GM12878 (cell line): ENCODE results near the gene INAFM1. TPM values are rescaled to one million over a fixed set of nuclear protein-coding genes. Genes with fewer than 3 reads are reported as not detected.
A peak's percentile ranks its signal among the peaks of the same experiment; 100 is the strongest.

Experiments
- ATAC-seq: fragments of 200-7000 bp; cut with Tn5 transposase; 3 replicates; pipeline ENCODE4 v1.9.1; 2020; ENCODE audit warnings: mild to moderate bottlenecking, moderate library complexity
- BruUV-seq: library from RNA; stranded (reverse); fragments of 400-500 nt; replicated peaks from 2 replicates; lab custom pipeline; 2021; lab: Mats Ljungman, UMichigan
- CTCF ChIA-PET: fragments of 300-600 bp; sonication (Branson Sonifier 250); formaldehyde crosslinking; extraction: SDS; loops from one replicate; lab custom pipeline; 2021; ENCODE audit warnings: inconsistent platforms; lab: Yijun Ruan, JAX
- POLR2A ChIA-PET: fragments of 350-600 bp; formaldehyde crosslinking; extraction: SDS; loops from one replicate; lab custom pipeline; 2021; ENCODE audit warnings: inconsistent platforms; lab: Charles Lee
- RAD21 ChIA-PET: fragments of 300-600 bp; sonication (Branson Sonifier 250); formaldehyde crosslinking; loops from one replicate; lab custom pipeline; 2023; ENCODE audit warnings: antibody characterized with exemption; ENCODE audit not compliant: unreplicated experiment; lab: Charles Lee
- SMC1A ChIA-PET: fragments of 300-600 bp; sonication (Branson Sonifier 250); formaldehyde crosslinking; loops from one replicate; lab custom pipeline; 2023; ENCODE audit not compliant: unreplicated experiment, uncharacterized antibody; lab: Charles Lee
- DNase-seq: peaks from one replicate; pipeline ENCODE4 v3.0.0-alpha.2; 2011; ENCODE audit warnings: low read depth, low spot score
- FAIRE-seq: peaks from 3 replicates; lab custom pipeline; 2011; peaks lifted over from hg19 to GRCh38; lab: Jason Lieb, UNC
- H2AFZ ChIP-seq: 2 replicates; pipeline ENCODE4 v1.6.0; 2011; ENCODE audit warnings: low read depth, low read length, control low read depth; ENCODE audit not compliant: control insufficient read depth
- H3K27ac ChIP-seq: 2 replicates; pipeline ENCODE4 v1.5.1; 2011; ENCODE audit warnings: control low read depth; ENCODE audit not compliant: control insufficient read depth, insufficient read depth
- H3K27me3 ChIP-seq, 2 experiments: replicated peaks in 1 of 2; 2 replicates each; pipeline versions ENCODE4 v1.6.0 to v1.6.1; 2011; ENCODE audit warnings: low read length in 1 of 2; ENCODE audit not compliant: control insufficient read depth in 2 of 2, insufficient read depth in 2 of 2
- H3K36me3 ChIP-seq, 2 experiments: 2 replicates each; pipeline ENCODE4 v1.5.1; 2011; ENCODE audit warnings: low read length in 1 of 2; ENCODE audit not compliant: control insufficient read depth in 2 of 2, insufficient read depth in 2 of 2
- H3K4me1 ChIP-seq: 2 replicates; pipeline ENCODE4 v1.6.1; 2011; ENCODE audit warnings: mild to moderate bottlenecking, low read length, moderate library complexity, mixed read lengths; ENCODE audit not compliant: control insufficient read depth, insufficient read depth
- H3K4me2 ChIP-seq: 2 replicates; pipeline ENCODE4 v1.6.0; 2011; ENCODE audit warnings: control low read depth; ENCODE audit not compliant: control insufficient read depth, insufficient read depth
- H3K4me3 ChIP-seq: fragments of 200-600 bp; sonication (generic); 2 replicates; pipeline ENCODE4 v1.5.1; 2016
- H3K79me2 ChIP-seq: 2 replicates; pipeline ENCODE4 v1.6.0; 2011; ENCODE audit warnings: low read length; ENCODE audit not compliant: control insufficient read depth, insufficient read depth
- H3K9ac ChIP-seq: 2 replicates; pipeline ENCODE4 v1.8.0; 2011; ENCODE audit warnings: low read length, control low read depth, mixed read lengths; ENCODE audit not compliant: control insufficient read depth, insufficient read depth
- H3K9me3 ChIP-seq: replicated peaks from 3 replicates; pipeline ENCODE4 v1.5.1; 2011; ENCODE audit warnings: mild to moderate bottlenecking, low read length; ENCODE audit not compliant: control insufficient read depth, insufficient read depth
- H4K20me1 ChIP-seq: 2 replicates; pipeline ENCODE4 v1.6.0; 2011; ENCODE audit not compliant: control insufficient read depth, insufficient read depth
- ETV6 ChIP-seq, 2 experiments: fragments of 450-650 bp in 1 of 2; IDR thresholded peaks in 1 of 2; conservative IDR thresholded peaks in 1 of 2; 2 replicates each; pipeline ENCODE4 v1.6.1; 2014; ENCODE audit warnings: antibody characterized with exemption in 1 of 2, borderline replicate concordance in 1 of 2, low read depth in 1 of 2, mild to moderate bottlenecking in 1 of 2, moderate library complexity in 1 of 2
- HDAC2 ChIP-seq: fragments of 200-600 bp; sonication (generic); IDR thresholded peaks from 2 replicates; pipeline ENCODE4 v1.6.1; 2017
- IRF3 ChIP-seq: fragments of 450-650 bp; IDR thresholded peaks from 2 replicates; pipeline ENCODE4 v1.6.1; 2014; ENCODE audit warnings: mild to moderate bottlenecking
- IRF4 ChIP-seq: IDR thresholded peaks from 2 replicates; pipeline ENCODE4 v1.6.1; 2011; ENCODE audit warnings: low read depth, low read length
- JUNB ChIP-seq: IDR thresholded peaks from 2 replicates; pipeline ENCODE4 v1.6.1; 2016; ENCODE audit warnings: antibody characterized with exemption, mild to moderate bottlenecking
- MAX ChIP-seq: IDR thresholded peaks from 2 replicates; pipeline ENCODE4 v1.6.1; 2012; ENCODE audit warnings: low read depth, low read length, improper control_type of control experiment
- MEF2B ChIP-seq: fragments of 450-650 bp; IDR thresholded peaks from 2 replicates; pipeline ENCODE4 v1.6.1; 2018; ENCODE audit warnings: mild to moderate bottlenecking, moderate library complexity; ENCODE audit not compliant: partially characterized antibody, poor library complexity, severe bottlenecking
- MLLT1 ChIP-seq: fragments of 450-650 bp; IDR thresholded peaks from 2 replicates; pipeline ENCODE4 v1.6.1; 2016; ENCODE audit warnings: mild to moderate bottlenecking
- NKRF ChIP-seq: fragments of 450-650 bp; conservative IDR thresholded peaks from 2 replicates; pipeline ENCODE4 v1.6.1; 2017; ENCODE audit warnings: mild to moderate bottlenecking, moderate library complexity
- RCOR1 ChIP-seq: conservative IDR thresholded peaks from 2 replicates; pipeline ENCODE4 v1.6.1; 2012; ENCODE audit warnings: low read depth, low read length, improper control_type of control experiment
- RFX5 ChIP-seq: IDR thresholded peaks from 2 replicates; pipeline ENCODE4 v1.6.1; 2011; ENCODE audit warnings: low read depth, low read length, improper control_type of control experiment
- SMAD1 ChIP-seq: fragments of 450-650 bp; IDR thresholded peaks from 2 replicates; pipeline ENCODE4 v1.6.1; 2018; ENCODE audit warnings: mild to moderate bottlenecking, low read depth; ENCODE audit not compliant: partially characterized antibody
- TAF1 ChIP-seq: IDR thresholded peaks from 2 replicates; pipeline ENCODE4 v1.6.1; 2011; ENCODE audit warnings: mild to moderate bottlenecking, low read depth, low read length, borderline replicate concordance
- TCF3 ChIP-seq: IDR thresholded peaks from 2 replicates; pipeline ENCODE4 v1.6.1; 2012; ENCODE audit warnings: low read depth, mild to moderate bottlenecking, low read length, borderline replicate concordance; ENCODE audit not compliant: insufficient read depth
- WGBS: methylation state at CpG from one replicate; pipeline ENCODE4 v1.1.6; 2016; ENCODE audit warnings: low lambda C conversion rate; ENCODE audit not compliant: insufficient replicate concordance, insufficient coverage; ENCODE audit errors: missing lambda C conversion rate; 5-methylcytosine and 5-hydroxymethylcytosine counted together
- in situ Hi-C: fragments of 300-500 bp; cut with MboI; formaldehyde crosslinking; loops from 9 replicates; pipeline ENCODE4 v1.14.3; 2018; ENCODE audit warnings: mixed read lengths
- intact Hi-C: fragments of 100-400 bp; cut with micrococcal nuclease; formaldehyde crosslinking; loops from one replicate; pipeline ENCODE4 v1.14.2; 2022; ENCODE audit not compliant: unreplicated experiment
- polyA plus RNA-seq, 11 experiments: library from polyadenylated mRNA; depleted of rRNA in 4 of 11; unstranded in 6 of 11; stranded (reverse) in 5 of 11; fragments of >200 nt; fragmentation: Nextera tagmentation in 4 of 11; fragmentation: Illumina TruSeq in 1 of 11; extraction: Ambion mirVana in 4 of 11; extraction: Trizol in 1 of 11; gene quantifications; 1 replicate in 1 of 11; 2 replicates in 10 of 11; pipeline versions ENCODE4 v1.2.1 to v1.2.3, GENCODE V29; 2011 to 2016; ENCODE audit warnings: inconsistent platforms in 2 of 11, missing spikeins in 2 of 11, low read depth in 1 of 11
- total RNA-seq, 4 experiments: library from RNA; depleted of rRNA in 3 of 4; stranded (reverse); fragments of >200 nt in 3 of 4; fragmentation: Illumina TruSeq in 1 of 4; extraction: Trizol in 1 of 4; gene quantifications; 2 replicates each; pipeline versions ENCODE4 v1.2.1 to v1.2.3, GENCODE V29; 2013 to 2021
- TF ChIP-seq, protein P1 (sequence below): fragments of 450-650 bp; IDR thresholded peaks from 2 replicates; pipeline ENCODE4 v1.6.1; 2017; ENCODE audit warnings: borderline replicate concordance
- TF ChIP-seq, protein P2 (sequence below): IDR thresholded peaks from 2 replicates; pipeline ENCODE4 v1.6.1; 2012; ENCODE audit warnings: low read depth, low read length, improper control_type of control experiment

Gene INAFM1
- total and polyA plus RNA-seq, 10 of the 15 experiments (the other 5 are each of a cell fraction or from before 2014, with no cell fraction given), result 0.57 to 6.8 (median 1.1) TPM; not detected in 1

DNA sequence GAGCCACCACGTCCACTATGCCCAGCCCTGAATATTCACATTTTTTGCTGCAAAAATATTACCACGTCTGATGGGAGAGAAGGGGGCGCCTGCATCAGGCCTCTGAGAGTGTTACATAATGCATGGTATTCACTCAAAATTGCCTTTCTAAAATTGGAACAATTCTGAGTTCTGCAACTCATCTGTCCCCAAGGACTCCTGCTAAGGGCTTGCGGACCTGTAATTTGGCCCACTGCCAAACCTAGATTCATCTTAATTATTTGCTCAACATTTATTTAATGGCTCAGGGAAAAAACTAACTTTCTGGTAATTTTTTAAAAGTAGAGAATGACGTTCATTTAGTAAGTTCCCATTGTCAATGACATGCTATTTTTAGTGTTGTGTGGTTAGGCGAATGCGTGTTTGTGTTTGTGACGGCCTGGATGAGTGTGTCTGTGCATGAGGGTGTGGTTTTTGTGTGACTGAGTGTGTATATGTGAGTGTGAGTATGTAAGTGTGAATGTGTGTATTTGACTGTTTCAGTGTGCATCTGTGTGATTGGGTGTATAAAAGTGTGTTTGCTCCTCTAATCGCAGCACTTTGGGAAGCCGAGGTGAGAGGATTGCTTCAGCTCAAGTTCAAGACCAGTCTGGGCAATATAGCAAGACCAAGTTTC lies 8.8 kb downstream of the INAFM1 start:
- no peak overlapping the region for H3K9ac ChIP-seq
- DNase-seq, result no peak
- H3K79me2 ChIP-seq, result no peaks in the 10 kb centered on the region
- POLR2A ChIA-PET, result no interaction called here
- peak; percentile 44 for FAIRE-seq
- intact Hi-C loops (loop anchor here (1.0 to 10.0 kb wide), 3 partner anchors 144 to 421 kb away; partner anchors contain the start of gene NAPA), in situ Hi-C loops (no loop called here)
- CTCF ChIA-PET, result interaction anchor here (1.7 to 3.5 kb wide), 4 partner anchors 8 to 145 kb away, joined by 6 to 28 read pairs (median 20); partner anchors contain the start of genes DHX34 and INAFM1
- no peaks in the 10 kb centered on the region for H3K9me3 ChIP-seq
- H3K36me3 ChIP-seq, result no peaks in the 10 kb centered on the region
- SMC1A ChIA-PET, result interaction anchor here (1.3 to 2.2 kb wide), 3 partner anchors 8 to 145 kb away, joined by 4 to 9 read pairs (median 6); partner anchors contain the start of gene INAFM1
- H3K27me3 ChIP-seq, result no peaks in the 10 kb centered on the region
- no peak overlapping the region for H3K4me3 ChIP-seq
- no TSS peak for BruUV-seq
- RAD21 ChIA-PET, result no interaction called here
- no peak overlapping the region for H3K27ac ChIP-seq
- no peak overlapping the region for H3K4me2 ChIP-seq
- peaks cover 7% of the 10 kb centered on the region for H3K4me1 ChIP-seq
- H4K20me1 ChIP-seq, result no peaks in the 10 kb centered on the region
- WGBS, result 17% methylated on average over 10 of the region's 10 CpGs
- no peak overlapping the region for H2AFZ ChIP-seq
- ATAC-seq, result no peak
- peak; percentile 81 for TF ChIP-seq MEF2B
- no peak for TF ChIP-seq HDAC2
- peak; percentile 96 for TF ChIP-seq SMAD1
- TF ChIP-seq NKRF, result no peak
- no peak for TF ChIP-seq IRF3
- no peak for TF ChIP-seq TAF1
- TF ChIP-seq, protein P1, sequence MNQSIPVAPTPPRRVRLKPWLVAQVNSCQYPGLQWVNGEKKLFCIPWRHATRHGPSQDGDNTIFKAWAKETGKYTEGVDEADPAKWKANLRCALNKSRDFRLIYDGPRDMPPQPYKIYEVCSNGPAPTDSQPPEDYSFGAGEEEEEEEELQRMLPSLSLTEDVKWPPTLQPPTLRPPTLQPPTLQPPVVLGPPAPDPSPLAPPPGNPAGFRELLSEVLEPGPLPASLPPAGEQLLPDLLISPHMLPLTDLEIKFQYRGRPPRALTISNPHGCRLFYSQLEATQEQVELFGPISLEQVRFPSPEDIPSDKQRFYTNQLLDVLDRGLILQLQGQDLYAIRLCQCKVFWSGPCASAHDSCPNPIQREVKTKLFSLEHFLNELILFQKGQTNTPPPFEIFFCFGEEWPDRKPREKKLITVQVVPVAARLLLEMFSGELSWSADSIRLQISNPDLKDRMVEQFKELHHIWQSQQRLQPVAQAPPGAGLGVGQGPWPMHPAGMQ, result no peak
- TF ChIP-seq MAX, result no peak
- no peak for TF ChIP-seq TCF3
- no peak for TF ChIP-seq RFX5
- no peak for TF ChIP-seq ETV6 (conservative IDR thresholded peaks at IDR 0.05 in 1 of 2, IDR thresholded peaks at IDR 0.05 in 1 of 2; ENCODE audit: borderline replicate concordance in 1 of 2, low read depth in 1 of 2)
- TF ChIP-seq RCOR1, result no peak
- TF ChIP-seq MLLT1, result no peak
- TF ChIP-seq, protein P2, sequence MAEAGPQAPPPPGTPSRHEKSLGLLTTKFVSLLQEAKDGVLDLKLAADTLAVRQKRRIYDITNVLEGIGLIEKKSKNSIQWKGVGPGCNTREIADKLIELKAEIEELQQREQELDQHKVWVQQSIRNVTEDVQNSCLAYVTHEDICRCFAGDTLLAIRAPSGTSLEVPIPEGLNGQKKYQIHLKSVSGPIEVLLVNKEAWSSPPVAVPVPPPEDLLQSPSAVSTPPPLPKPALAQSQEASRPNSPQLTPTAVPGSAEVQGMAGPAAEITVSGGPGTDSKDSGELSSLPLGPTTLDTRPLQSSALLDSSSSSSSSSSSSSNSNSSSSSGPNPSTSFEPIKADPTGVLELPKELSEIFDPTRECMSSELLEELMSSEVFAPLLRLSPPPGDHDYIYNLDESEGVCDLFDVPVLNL, result no peak
- no peak for TF ChIP-seq JUNB
- no peak for TF ChIP-seq IRF4
